GM12878 (cell line): ENCODE measurements around the gene XPO5. TPM values are rescaled to one million over a fixed set of nuclear protein-coding genes. Genes with fewer than 3 reads are reported as not detected.

Experiments used
- ATAC-seq: fragments of 200-7000 bp; cut with Tn5 transposase; 3 replicates; pipeline ENCODE4 v1.9.1; 2020; ENCODE audit warnings: mild to moderate bottlenecking, moderate library complexity
- BruUV-seq: library from RNA; stranded (reverse); fragments of 400-500 nt; replicated peaks from 2 replicates; lab custom pipeline; 2021; lab: Mats Ljungman, UMichigan
- CTCF ChIA-PET: fragments of 300-600 bp; sonication (Branson Sonifier 250); formaldehyde crosslinking; extraction: SDS; loops from one replicate; lab custom pipeline; 2021; ENCODE audit warnings: inconsistent platforms; lab: Yijun Ruan, JAX
- POLR2A ChIA-PET: fragments of 350-600 bp; formaldehyde crosslinking; extraction: SDS; loops from one replicate; lab custom pipeline; 2021; ENCODE audit warnings: inconsistent platforms; lab: Charles Lee
- RAD21 ChIA-PET: fragments of 300-600 bp; sonication (Branson Sonifier 250); formaldehyde crosslinking; loops from one replicate; lab custom pipeline; 2023; ENCODE audit warnings: antibody characterized with exemption; ENCODE audit not compliant: unreplicated experiment; lab: Charles Lee
- SMC1A ChIA-PET: fragments of 300-600 bp; sonication (Branson Sonifier 250); formaldehyde crosslinking; loops from one replicate; lab custom pipeline; 2023; ENCODE audit not compliant: unreplicated experiment, uncharacterized antibody; lab: Charles Lee
- DNase-seq: peaks from one replicate; pipeline ENCODE4 v3.0.0-alpha.2; 2011; ENCODE audit warnings: low read depth, low spot score
- FAIRE-seq: peaks from 3 replicates; lab custom pipeline; 2011; peaks lifted over from hg19 to GRCh38; lab: Jason Lieb, UNC
- H2AFZ ChIP-seq: 2 replicates; pipeline ENCODE4 v1.6.0; 2011; ENCODE audit warnings: low read depth, low read length, control low read depth; ENCODE audit not compliant: control insufficient read depth
- H3K27ac ChIP-seq: 2 replicates; pipeline ENCODE4 v1.5.1; 2011; ENCODE audit warnings: control low read depth; ENCODE audit not compliant: control insufficient read depth, insufficient read depth
- H3K27me3 ChIP-seq, 2 experiments: replicated peaks in 1 of 2; 2 replicates each; pipeline versions ENCODE4 v1.6.0 to v1.6.1; 2011; ENCODE audit warnings: low read length in 1 of 2; ENCODE audit not compliant: control insufficient read depth in 2 of 2, insufficient read depth in 2 of 2
- H3K36me3 ChIP-seq, 2 experiments: 2 replicates each; pipeline ENCODE4 v1.5.1; 2011; ENCODE audit warnings: low read length in 1 of 2; ENCODE audit not compliant: control insufficient read depth in 2 of 2, insufficient read depth in 2 of 2
- H3K4me1 ChIP-seq: 2 replicates; pipeline ENCODE4 v1.6.1; 2011; ENCODE audit warnings: mild to moderate bottlenecking, low read length, moderate library complexity, mixed read lengths; ENCODE audit not compliant: control insufficient read depth, insufficient read depth
- H3K4me2 ChIP-seq: 2 replicates; pipeline ENCODE4 v1.6.0; 2011; ENCODE audit warnings: control low read depth; ENCODE audit not compliant: control insufficient read depth, insufficient read depth
- H3K4me3 ChIP-seq: fragments of 200-600 bp; sonication (generic); 2 replicates; pipeline ENCODE4 v1.5.1; 2016
- H3K79me2 ChIP-seq: 2 replicates; pipeline ENCODE4 v1.6.0; 2011; ENCODE audit warnings: low read length; ENCODE audit not compliant: control insufficient read depth, insufficient read depth
- H3K9ac ChIP-seq: 2 replicates; pipeline ENCODE4 v1.8.0; 2011; ENCODE audit warnings: low read length, control low read depth, mixed read lengths; ENCODE audit not compliant: control insufficient read depth, insufficient read depth
- H3K9me3 ChIP-seq: replicated peaks from 3 replicates; pipeline ENCODE4 v1.5.1; 2011; ENCODE audit warnings: mild to moderate bottlenecking, low read length; ENCODE audit not compliant: control insufficient read depth, insufficient read depth
- H4K20me1 ChIP-seq: 2 replicates; pipeline ENCODE4 v1.6.0; 2011; ENCODE audit not compliant: control insufficient read depth, insufficient read depth
- CEBPB ChIP-seq, 2 experiments: fragments of 150-350 bp in 1 of 2; IDR thresholded peaks; 2 replicates each; pipeline ENCODE4 v1.6.1; 2012 to 2014; ENCODE audit warnings: low read depth in 2 of 2, low read length in 2 of 2, borderline replicate concordance in 1 of 2, inconsistent platforms in 1 of 2
- EGR1 ChIP-seq, 2 experiments: IDR thresholded peaks; 1 replicate in 1 of 2; 2 replicates in 1 of 2; pipeline ENCODE4 v1.6.1; 2011 to 2012; ENCODE audit warnings: low read depth in 2 of 2, low read length in 2 of 2, borderline replicate concordance in 1 of 2, mild to moderate bottlenecking in 1 of 2, moderate library complexity in 1 of 2
- KDM1A ChIP-seq: fragments of 200-600 bp; sonication (generic); IDR thresholded peaks from 2 replicates; pipeline ENCODE4 v1.6.1; 2016; ENCODE audit warnings: borderline replicate concordance
- RFX5 ChIP-seq: IDR thresholded peaks from 2 replicates; pipeline ENCODE4 v1.6.1; 2011; ENCODE audit warnings: low read depth, low read length, improper control_type of control experiment
- SP1 ChIP-seq: IDR thresholded peaks from one replicate; pipeline ENCODE4 v1.6.1; 2011; ENCODE audit warnings: low read depth, low read length
- STAT1 ChIP-seq: fragments of 450-650 bp; conservative IDR thresholded peaks from 2 replicates; pipeline ENCODE4 v1.6.1; 2014; ENCODE audit warnings: antibody characterized with exemption, mild to moderate bottlenecking
- in situ Hi-C: fragments of 300-500 bp; cut with MboI; formaldehyde crosslinking; loops from 9 replicates; pipeline ENCODE4 v1.14.3; 2018; ENCODE audit warnings: mixed read lengths
- intact Hi-C: fragments of 100-400 bp; cut with micrococcal nuclease; formaldehyde crosslinking; loops from one replicate; pipeline ENCODE4 v1.14.2; 2022; ENCODE audit not compliant: unreplicated experiment
- polyA plus RNA-seq, 11 experiments: library from polyadenylated mRNA; depleted of rRNA in 4 of 11; unstranded in 6 of 11; stranded (reverse) in 5 of 11; fragments of >200 nt; fragmentation: Nextera tagmentation in 4 of 11; fragmentation: Illumina TruSeq in 1 of 11; extraction: Ambion mirVana in 4 of 11; extraction: Trizol in 1 of 11; gene quantifications; 1 replicate in 1 of 11; 2 replicates in 10 of 11; pipeline versions ENCODE4 v1.2.1 to v1.2.3, GENCODE V29; 2011 to 2016; ENCODE audit warnings: inconsistent platforms in 2 of 11, missing spikeins in 2 of 11, low read depth in 1 of 11
- total RNA-seq, 4 experiments: library from RNA; depleted of rRNA in 3 of 4; stranded (reverse); fragments of >200 nt in 3 of 4; fragmentation: Illumina TruSeq in 1 of 4; extraction: Trizol in 1 of 4; gene quantifications; 2 replicates each; pipeline versions ENCODE4 v1.2.1 to v1.2.3, GENCODE V29; 2013 to 2021
- TF ChIP-seq, protein P1 (sequence below): IDR thresholded peaks from 2 replicates; pipeline ENCODE4 v1.6.1; 2012; ENCODE audit warnings: improper control_type of control experiment, low read depth, low read length; ENCODE audit not compliant: insufficient replicate concordance
- TF ChIP-seq, protein P2 (sequence below): fragments of 450-650 bp; formaldehyde crosslinking; IDR thresholded peaks from 2 replicates; pipeline ENCODE4 v1.4.0; 2022; ENCODE audit warnings: mild to moderate bottlenecking, moderate library complexity
- TF ChIP-seq, protein P3 (sequence below): fragments of 450-650 bp; IDR thresholded peaks from 2 replicates; pipeline ENCODE4 v1.6.1; 2018; ENCODE audit warnings: mild to moderate bottlenecking, low read depth, moderate library complexity; ENCODE audit not compliant: partially characterized antibody
- TF ChIP-seq, protein P4 (sequence below): IDR thresholded peaks from 2 replicates; pipeline ENCODE4 v1.6.1; 2011; ENCODE audit warnings: low read depth, mild to moderate bottlenecking, low read length, moderate library complexity, borderline replicate concordance; ENCODE audit errors: extremely low read depth

Gene XPO5
- total and polyA plus RNA-seq, 10 of the 15 experiments (the other 5 are each of a cell fraction or from before 2014, with no cell fraction given), result 11.3 to 76.0 (median 41.6) TPM

DNA sequence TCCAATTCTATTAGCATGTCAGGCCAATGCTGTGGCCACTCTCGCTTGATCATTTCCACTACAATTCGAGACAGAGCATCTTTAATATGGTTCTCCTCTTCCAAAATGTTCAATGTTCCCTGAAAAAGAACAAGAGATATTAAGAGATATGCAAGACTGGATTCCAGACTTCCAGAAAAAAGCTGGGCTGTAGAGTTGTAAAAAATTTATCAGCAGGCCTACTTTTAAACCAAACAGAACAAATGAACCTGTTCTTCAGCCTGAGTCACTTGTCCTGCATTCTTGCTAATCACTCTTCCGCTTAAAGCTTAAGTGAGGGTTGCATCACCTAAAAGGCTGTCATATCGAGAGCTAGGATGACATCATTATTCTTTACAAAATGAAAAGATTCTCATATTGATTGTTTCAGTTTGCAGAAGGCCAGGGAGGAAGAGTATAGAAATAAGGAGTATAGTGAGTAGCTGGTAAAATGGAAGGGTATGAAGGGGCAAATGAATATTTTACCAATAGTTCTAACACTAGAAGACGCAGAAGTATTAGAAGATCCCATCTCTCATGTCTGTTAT is 4.9 kb downstream of the XPO5 start (continued):
- TF ChIP-seq, protein P1, sequence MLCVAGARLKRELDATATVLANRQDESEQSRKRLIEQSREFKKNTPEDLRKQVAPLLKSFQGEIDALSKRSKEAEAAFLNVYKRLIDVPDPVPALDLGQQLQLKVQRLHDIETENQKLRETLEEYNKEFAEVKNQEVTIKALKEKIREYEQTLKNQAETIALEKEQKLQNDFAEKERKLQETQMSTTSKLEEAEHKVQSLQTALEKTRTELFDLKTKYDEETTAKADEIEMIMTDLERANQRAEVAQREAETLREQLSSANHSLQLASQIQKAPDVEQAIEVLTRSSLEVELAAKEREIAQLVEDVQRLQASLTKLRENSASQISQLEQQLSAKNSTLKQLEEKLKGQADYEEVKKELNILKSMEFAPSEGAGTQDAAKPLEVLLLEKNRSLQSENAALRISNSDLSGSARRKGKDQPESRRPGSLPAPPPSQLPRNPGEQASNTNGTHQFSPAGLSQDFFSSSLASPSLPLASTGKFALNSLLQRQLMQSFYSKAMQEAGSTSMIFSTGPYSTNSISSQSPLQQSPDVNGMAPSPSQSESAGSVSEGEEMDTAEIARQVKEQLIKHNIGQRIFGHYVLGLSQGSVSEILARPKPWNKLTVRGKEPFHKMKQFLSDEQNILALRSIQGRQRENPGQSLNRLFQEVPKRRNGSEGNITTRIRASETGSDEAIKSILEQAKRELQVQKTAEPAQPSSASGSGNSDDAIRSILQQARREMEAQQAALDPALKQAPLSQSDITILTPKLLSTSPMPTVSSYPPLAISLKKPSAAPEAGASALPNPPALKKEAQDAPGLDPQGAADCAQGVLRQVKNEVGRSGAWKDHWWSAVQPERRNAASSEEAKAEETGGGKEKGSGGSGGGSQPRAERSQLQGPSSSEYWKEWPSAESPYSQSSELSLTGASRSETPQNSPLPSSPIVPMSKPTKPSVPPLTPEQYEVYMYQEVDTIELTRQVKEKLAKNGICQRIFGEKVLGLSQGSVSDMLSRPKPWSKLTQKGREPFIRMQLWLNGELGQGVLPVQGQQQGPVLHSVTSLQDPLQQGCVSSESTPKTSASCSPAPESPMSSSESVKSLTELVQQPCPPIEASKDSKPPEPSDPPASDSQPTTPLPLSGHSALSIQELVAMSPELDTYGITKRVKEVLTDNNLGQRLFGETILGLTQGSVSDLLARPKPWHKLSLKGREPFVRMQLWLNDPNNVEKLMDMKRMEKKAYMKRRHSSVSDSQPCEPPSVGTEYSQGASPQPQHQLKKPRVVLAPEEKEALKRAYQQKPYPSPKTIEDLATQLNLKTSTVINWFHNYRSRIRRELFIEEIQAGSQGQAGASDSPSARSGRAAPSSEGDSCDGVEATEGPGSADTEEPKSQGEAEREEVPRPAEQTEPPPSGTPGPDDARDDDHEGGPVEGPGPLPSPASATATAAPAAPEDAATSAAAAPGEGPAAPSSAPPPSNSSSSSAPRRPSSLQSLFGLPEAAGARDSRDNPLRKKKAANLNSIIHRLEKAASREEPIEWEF, result no peak
- peak; percentile 52 to 91; a peak in 2 of 4 replicates for TF ChIP-seq CEBPB (IDR thresholded peaks at IDR 0.05; ENCODE audit: borderline replicate concordance in 1 of 2, low read depth in 2 of 2, low read length in 2 of 2)

DNA sequence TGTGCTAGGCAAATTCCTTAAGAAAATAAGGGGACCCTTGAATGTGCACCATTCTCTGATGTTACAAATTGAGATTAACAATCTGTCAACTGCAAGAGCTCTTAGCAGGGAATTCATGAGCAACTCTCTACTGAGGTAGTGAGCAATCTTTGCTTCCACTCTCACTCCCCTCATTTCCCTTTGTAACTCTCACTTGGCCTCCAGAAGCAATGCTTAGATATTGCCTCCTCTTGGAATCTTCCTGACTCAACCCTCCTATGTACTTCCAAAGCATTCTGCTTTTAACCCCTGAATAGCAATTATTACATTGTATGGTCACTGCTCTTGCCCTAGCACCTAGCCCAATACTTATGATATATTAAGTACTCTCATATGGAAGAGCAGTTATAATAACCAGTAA is 16.5 kb downstream of the XPO5 start:
- no peaks in the 10 kb centered on the region for H3K9me3 ChIP-seq
- FAIRE-seq (no peak), ATAC-seq (no peak), DNase-seq (no peak)
- in situ Hi-C loops, result no loop called here
- ChIA-PET RAD21 (no interaction called here), POLR2A (no interaction called here), SMC1A (no interaction called here), CTCF (no interaction called here)
- peaks cover 4 to 37% of the 10 kb centered on the region in 2 experiments for H3K36me3 ChIP-seq
- H3K79me2 ChIP-seq, result no peaks in the 10 kb centered on the region
- H3K27me3 ChIP-seq, result no peaks in the 10 kb centered on the region
- H3K9ac ChIP-seq, result no peak overlapping the region
- H3K27ac ChIP-seq, result no peak overlapping the region
- intact Hi-C loops, result no loop called here
- H2AFZ ChIP-seq, result no peak overlapping the region
- no peaks in the 10 kb centered on the region for H3K4me1 ChIP-seq
- H3K4me2 ChIP-seq, result no peak overlapping the region
- no peak overlapping the region for H3K4me3 ChIP-seq
- H4K20me1 ChIP-seq, result no peaks in the 10 kb centered on the region
- TSS peak; percentile 34 for BruUV-seq
- no peak for TF ChIP-seq STAT1
- TF ChIP-seq KDM1A, result no peak
- no peak for TF ChIP-seq RFX5
- no peak for TF ChIP-seq EGR1 (IDR thresholded peaks at IDR 0.05; ENCODE audit: borderline replicate concordance in 1 of 2, low read depth in 2 of 2, low read length in 2 of 2)
- TF ChIP-seq SP1, result no peak
- TF ChIP-seq, protein P2, sequence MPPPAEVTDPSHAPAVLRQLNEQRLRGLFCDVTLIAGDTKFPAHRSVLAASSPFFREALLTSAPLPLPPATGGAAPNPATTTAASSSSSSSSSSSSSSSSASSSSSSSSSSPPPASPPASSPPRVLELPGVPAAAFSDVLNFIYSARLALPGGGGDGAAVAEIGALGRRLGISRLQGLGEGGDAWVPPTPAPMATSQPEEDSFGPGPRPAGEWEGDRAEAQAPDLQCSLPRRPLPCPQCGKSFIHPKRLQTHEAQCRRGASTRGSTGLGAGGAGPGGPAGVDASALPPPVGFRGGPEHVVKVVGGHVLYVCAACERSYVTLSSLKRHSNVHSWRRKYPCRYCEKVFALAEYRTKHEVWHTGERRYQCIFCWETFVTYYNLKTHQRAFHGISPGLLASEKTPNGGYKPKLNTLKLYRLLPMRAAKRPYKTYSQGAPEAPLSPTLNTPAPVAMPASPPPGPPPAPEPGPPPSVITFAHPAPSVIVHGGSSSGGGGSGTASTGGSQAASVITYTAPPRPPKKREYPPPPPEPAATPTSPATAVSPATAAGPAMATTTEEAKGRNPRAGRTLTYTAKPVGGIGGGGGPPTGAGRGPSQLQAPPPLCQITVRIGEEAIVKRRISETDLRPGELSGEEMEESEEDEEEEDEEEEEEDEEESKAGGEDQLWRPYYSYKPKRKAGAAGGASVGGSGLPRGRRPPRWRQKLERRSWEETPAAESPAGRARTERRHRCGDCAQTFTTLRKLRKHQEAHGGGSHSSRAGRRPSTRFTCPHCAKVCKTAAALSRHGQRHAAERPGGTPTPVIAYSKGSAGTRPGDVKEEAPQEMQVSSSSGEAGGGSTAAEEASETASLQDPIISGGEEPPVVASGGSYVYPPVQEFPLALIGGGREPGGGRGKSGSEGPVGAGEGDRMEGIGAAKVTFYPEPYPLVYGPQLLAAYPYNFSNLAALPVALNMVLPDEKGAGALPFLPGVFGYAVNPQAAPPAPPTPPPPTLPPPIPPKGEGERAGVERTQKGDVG (CRISPR knock-in tag), result no peak
- TF ChIP-seq, protein P3, sequence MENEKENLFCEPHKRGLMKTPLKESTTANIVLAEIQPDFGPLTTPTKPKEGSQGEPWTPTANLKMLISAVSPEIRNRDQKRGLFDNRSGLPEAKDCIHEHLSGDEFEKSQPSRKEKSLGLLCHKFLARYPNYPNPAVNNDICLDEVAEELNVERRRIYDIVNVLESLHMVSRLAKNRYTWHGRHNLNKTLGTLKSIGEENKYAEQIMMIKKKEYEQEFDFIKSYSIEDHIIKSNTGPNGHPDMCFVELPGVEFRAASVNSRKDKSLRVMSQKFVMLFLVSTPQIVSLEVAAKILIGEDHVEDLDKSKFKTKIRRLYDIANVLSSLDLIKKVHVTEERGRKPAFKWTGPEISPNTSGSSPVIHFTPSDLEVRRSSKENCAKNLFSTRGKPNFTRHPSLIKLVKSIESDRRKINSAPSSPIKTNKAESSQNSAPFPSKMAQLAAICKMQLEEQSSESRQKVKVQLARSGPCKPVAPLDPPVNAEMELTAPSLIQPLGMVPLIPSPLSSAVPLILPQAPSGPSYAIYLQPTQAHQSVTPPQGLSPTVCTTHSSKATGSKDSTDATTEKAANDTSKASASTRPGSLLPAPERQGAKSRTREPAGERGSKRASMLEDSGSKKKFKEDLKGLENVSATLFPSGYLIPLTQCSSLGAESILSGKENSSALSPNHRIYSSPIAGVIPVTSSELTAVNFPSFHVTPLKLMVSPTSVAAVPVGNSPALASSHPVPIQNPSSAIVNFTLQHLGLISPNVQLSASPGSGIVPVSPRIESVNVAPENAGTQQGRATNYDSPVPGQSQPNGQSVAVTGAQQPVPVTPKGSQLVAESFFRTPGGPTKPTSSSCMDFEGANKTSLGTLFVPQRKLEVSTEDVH, result no peak
- TF ChIP-seq, protein P4, sequence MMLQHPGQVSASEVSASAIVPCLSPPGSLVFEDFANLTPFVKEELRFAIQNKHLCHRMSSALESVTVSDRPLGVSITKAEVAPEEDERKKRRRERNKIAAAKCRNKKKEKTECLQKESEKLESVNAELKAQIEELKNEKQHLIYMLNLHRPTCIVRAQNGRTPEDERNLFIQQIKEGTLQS, result no peak
